ENCODE data around the gene MTA1.

The MTA1 gene

GRCh38 chr14:105495990-105496830 lies 76.6 kb downstream of the MTA1 start:
- no peak for DNase-seq (ENCODE audit: low read depth in 2 of 3, low spot score in 1 of 3)

GRCh38 chr14:105496831-105497591 lies 77.4 kb downstream of the MTA1 start:
- no peak for DNase-seq (ENCODE audit: low read depth in 2 of 3, low spot score in 1 of 3)

GRCh38 chr14:105497671-105498429 lies 78.2 kb downstream of the MTA1 start:
- no peak for DNase-seq (ENCODE audit: low read depth in 2 of 3, low spot score in 1 of 3)

- no peak for DNase-seq (ENCODE audit: low read depth in 2 of 3, low spot score in 1 of 3)
These were observed 79.0 kb downstream of the MTA1 start for GRCh38 chr14:105498430-105499255.

GRCh38 chr14:105499256-105500035 lies 79.8 kb downstream of the MTA1 start:
- DNase-seq (ENCODE audit: low read depth in 2 of 3, low spot score in 1 of 3) = no peak

GRCh38 chr14:105500036-105500725 lies 80.6 kb downstream of the MTA1 start:
- DNase-seq (ENCODE audit: low read depth in 2 of 3, low spot score in 1 of 3) = no peak

GRCh38 chr14:105500726-105501101 lies 81.1 kb downstream of the MTA1 start:
- DNase-seq (ENCODE audit: low read depth in 2 of 3, low spot score in 1 of 3) = no peak

GRCh38 chr14:105501504-105502291 lies 82.1 kb downstream of the MTA1 start:
- no peak for DNase-seq (ENCODE audit: low read depth in 2 of 3, low spot score in 1 of 3)

GRCh38 chr14:105502446-105503295 lies 83.0 kb downstream of the MTA1 start:
- DNase-seq (ENCODE audit: low read depth in 2 of 3, low spot score in 1 of 3) = no peak

- no peak for DNase-seq (ENCODE audit: low read depth in 2 of 3, low spot score in 1 of 3)
These were observed 83.6 kb downstream of the MTA1 start for GRCh38 chr14:105503296-105503640.

- DNase-seq (ENCODE audit: low read depth in 2 of 3, low spot score in 1 of 3) = no peak
These were observed 84.5 kb downstream of the MTA1 start for GRCh38 chr14:105503935-105504692.

GRCh38 chr14:105505101-105505500 lies 85.5 kb downstream of the MTA1 start:
- DNase-seq (ENCODE audit: low read depth in 2 of 3, low spot score in 1 of 3) = no peak

- DNase-seq (ENCODE audit: low read depth in 2 of 3, low spot score in 1 of 3) = no peak
These were observed 87.6 kb downstream of the MTA1 start for GRCh38 chr14:105507247-105507646.

GRCh38 chr14:105508069-105508468 lies 88.4 kb downstream of the MTA1 start:
- DNase-seq (ENCODE audit: low read depth in 2 of 3, low spot score in 1 of 3) = no peak

GRCh38 chr14:105508601-105509000 lies 89.0 kb downstream of the MTA1 start:
- no peak for DNase-seq (ENCODE audit: low read depth in 2 of 3, low spot score in 1 of 3)

GRCh38 chr14:105517096-105517495 lies 97.5 kb downstream of the MTA1 start:
- no peak for DNase-seq (ENCODE audit: low read depth in 2 of 3, low spot score in 1 of 3)
